SU-DHL-6 (cell line): ENCODE results near the gene ACTN4.

Source experiments
- CTCF ChIP-seq: fragments of 200-600 bp; sonication (generic); IDR thresholded peaks from one replicate; pipeline ENCODE4 v1.5.1; 2017; ENCODE audit warnings: antibody characterized with exemption, mild to moderate bottlenecking, low read length, moderate library complexity; ENCODE audit not compliant: insufficient read depth, poor library complexity, severe bottlenecking
- EZH2phosphoT487 ChIP-seq: fragments of 200-600 bp; sonication (generic), shearing (Covaris generic); conservative IDR thresholded peaks from 2 replicates; pipeline ENCODE4 v1.6.1; 2018; ENCODE audit warnings: mild to moderate bottlenecking, antibody characterized with exemption, low read length, moderate library complexity, mixed read lengths

GRCh38 chr19:38660724-38661123 is 13.3 kb downstream of the ACTN4 start:
- TF ChIP-seq CTCF (no peak), EZH2phosphoT487 (no peak)
